Measurements from ENCODE around the gene NKIRAS1. TPM values are rescaled to one million over a fixed set of nuclear protein-coding genes. Genes with fewer than 3 reads are reported as not detected.

Gene NKIRAS1
- total and polyA plus RNA-seq, 2 donors (not counting 1 experiment from before 2014, with no cell fraction given), result 15.8 to 17.8 TPM

- no peaks in the 10 kb centered on the region for H3K36me3 ChIP-seq (ENCODE audit: control insufficient read depth, insufficient read depth, low read length)
- H3K27me3 ChIP-seq (ENCODE audit: control insufficient read depth, insufficient read depth, low read length), result no peaks in the 10 kb centered on the region
- DNase-seq (ENCODE audit: low read depth in 2 of 2), result no peak
- no peaks in the 10 kb centered on the region for H3K9me3 ChIP-seq (ENCODE audit: control insufficient read depth, insufficient read depth, low read depth, low read length)
- H3K9ac ChIP-seq (ENCODE audit: insufficient read depth, low read length), result peak overlapping the region; percentile 88
- peaks cover 16% of the 10 kb centered on the region for H3K4me1 ChIP-seq (ENCODE audit: control insufficient read depth, extremely low read depth, insufficient read depth, low read length)
- no peak overlapping the region for H3K4me2 ChIP-seq (ENCODE audit: extremely low read depth, insufficient read depth, low read length)
- H4K20me1 ChIP-seq (ENCODE audit: control insufficient read depth, extremely low read depth, insufficient read depth, low read length), result no peaks in the 10 kb centered on the region
- peaks cover 31% of the 10 kb centered on the region for H3K79me2 ChIP-seq (ENCODE audit: control insufficient read depth, insufficient read depth, low read length)
- H3K27ac ChIP-seq (ENCODE audit: insufficient read depth, low read length), result peak overlapping the region; percentile 59
- no peak overlapping the region for H2AFZ ChIP-seq (ENCODE audit: low read length)
- TF ChIP-seq CTCF (conservative IDR thresholded peaks at IDR 0.05 in 1 of 2, IDR thresholded peaks at IDR 0.05 in 1 of 2; ENCODE audit: low read depth in 1 of 2, low read length in 2 of 2) (no peak), EZH2 (IDR thresholded peaks at IDR 0.05; ENCODE audit: low read length, missing control alignments) (no peak)
- peak overlapping the region in 2 of 4 experiments; percentile 57 to 73 for H3K4me3 ChIP-seq (replicated peaks in 1 of 4; ENCODE audit: control extremely low read depth in 1 of 4, insufficient read depth in 1 of 4, low read depth in 3 of 4, low read length in 4 of 4)
Observed at GRCh38 chr3:23945663-23945912, 28.8 kb upstream of the NKIRAS1 start.

- peak within 1 kb of the TSS; percentile 58 to 87 (median 72) for H3K4me3 ChIP-seq (replicated peaks in 1 of 4; ENCODE audit: control extremely low read depth in 1 of 4, insufficient read depth in 1 of 4, low read depth in 3 of 4, low read length in 4 of 4)
- no peaks in the 10 kb centered on the region for H3K9me3 ChIP-seq (ENCODE audit: control insufficient read depth, insufficient read depth, low read depth, low read length)
- H3K9ac ChIP-seq (ENCODE audit: insufficient read depth, low read length), result peak within 1 kb of the TSS; percentile 88
- peaks cover 25% of the 10 kb centered on the region for H3K79me2 ChIP-seq (ENCODE audit: control insufficient read depth, insufficient read depth, low read length)
- H4K20me1 ChIP-seq (ENCODE audit: control insufficient read depth, extremely low read depth, insufficient read depth, low read length), result no peaks in the 10 kb centered on the region
- no peaks in the 10 kb centered on the region for H3K36me3 ChIP-seq (ENCODE audit: control insufficient read depth, insufficient read depth, low read length)
- peak; percentile 73 to 77 for DNase-seq (ENCODE audit: low read depth in 2 of 2)
- peaks cover 14% of the 10 kb centered on the region for H3K4me1 ChIP-seq (ENCODE audit: control insufficient read depth, extremely low read depth, insufficient read depth, low read length)
- peak within 1 kb of the TSS; percentile 97 for H3K4me2 ChIP-seq (ENCODE audit: extremely low read depth, insufficient read depth, low read length)
- H3K27ac ChIP-seq (ENCODE audit: insufficient read depth, low read length), result peak within 1 kb of the TSS; percentile 96
- TF ChIP-seq CTCF (conservative IDR thresholded peaks at IDR 0.05 in 1 of 2, IDR thresholded peaks at IDR 0.05 in 1 of 2; ENCODE audit: low read depth in 1 of 2, low read length in 2 of 2) (no peak), EZH2 (IDR thresholded peaks at IDR 0.05; ENCODE audit: low read length, missing control alignments) (no peak)
- peak within 1 kb of the TSS; percentile 75 for H2AFZ ChIP-seq (ENCODE audit: low read length)
- no peaks in the 10 kb centered on the region for H3K27me3 ChIP-seq (ENCODE audit: control insufficient read depth, insufficient read depth, low read length)
Observed at GRCh38 chr3:23944861-23945662, 28.3 kb upstream of the NKIRAS1 start, which contains the start of gene NR1D2. NR1D2 (plus strand) TSS chr3:23945286; CDS start chr3:23945579, 293 bp downstream.

- Histone ChIP-seq H3K79me2 (ENCODE audit: control insufficient read depth, insufficient read depth, low read length) (peaks cover 17% of the 10 kb centered on the region), H3K4me1 (ENCODE audit: control insufficient read depth, extremely low read depth, insufficient read depth, low read length) (peaks cover 7% of the 10 kb centered on the region), H4K20me1 (ENCODE audit: control insufficient read depth, extremely low read depth, insufficient read depth, low read length) (no peaks in the 10 kb centered on the region), H3K27me3 (ENCODE audit: control insufficient read depth, insufficient read depth, low read length) (no peaks in the 10 kb centered on the region), H3K4me3 (replicated peaks in 1 of 4; ENCODE audit: control extremely low read depth in 1 of 4, insufficient read depth in 1 of 4, low read depth in 3 of 4, low read length in 4 of 4) (peak overlapping the region; percentile 49 to 73 (median 68)), H3K36me3 (ENCODE audit: control insufficient read depth, insufficient read depth, low read length) (no peaks in the 10 kb centered on the region), H3K4me2 (ENCODE audit: extremely low read depth, insufficient read depth, low read length) (peak overlapping the region; percentile 85), H3K9me3 (ENCODE audit: control insufficient read depth, insufficient read depth, low read depth, low read length) (no peaks in the 10 kb centered on the region), H3K9ac (ENCODE audit: insufficient read depth, low read length) (peak overlapping the region; percentile 79), H3K27ac (ENCODE audit: insufficient read depth, low read length) (no peak overlapping the region), H2AFZ (ENCODE audit: low read length) (no peak overlapping the region)
- TF ChIP-seq CTCF (conservative IDR thresholded peaks at IDR 0.05 in 1 of 2, IDR thresholded peaks at IDR 0.05 in 1 of 2; ENCODE audit: low read depth in 1 of 2, low read length in 2 of 2) (no peak), EZH2 (IDR thresholded peaks at IDR 0.05; ENCODE audit: low read length, missing control alignments) (peak; percentile 47)
- DNase-seq (ENCODE audit: low read depth in 2 of 2), result no peak
Observed at GRCh38 chr3:23944007-23944783, 27.4 kb upstream of the NKIRAS1 start.
